Mucosa of stomach (tissue), 1 donor: ENCODE data around the gene DCUN1D5.

ENCODE experiments used
- H3K27me3 ChIP-seq: one replicate; pipeline ENCODE4 v1.7.0; 2013; ENCODE audit warnings: mild to moderate bottlenecking, low read length; ENCODE audit not compliant: control insufficient read depth, insufficient read depth
- H3K36me3 ChIP-seq: one replicate; pipeline ENCODE4 v1.7.0; 2013; ENCODE audit warnings: low read length; ENCODE audit not compliant: control insufficient read depth, insufficient read depth
- H3K4me1 ChIP-seq: one replicate; pipeline ENCODE4 v1.7.0; 2013; ENCODE audit warnings: mild to moderate bottlenecking, low read length; ENCODE audit not compliant: control insufficient read depth, insufficient read depth
- H3K4me3 ChIP-seq: one replicate; pipeline ENCODE4 v1.7.0; 2013; ENCODE audit warnings: low read length
- H3K9ac ChIP-seq: one replicate; pipeline ENCODE4 v1.7.0; 2013; ENCODE audit warnings: mild to moderate bottlenecking, low read length, moderate library complexity
- H3K9me3 ChIP-seq: one replicate; pipeline ENCODE4 v1.7.0; 2013; ENCODE audit warnings: mild to moderate bottlenecking, low read length, moderate library complexity; ENCODE audit not compliant: control insufficient read depth
- donor health status: Pancreatic carcinoma.

The DCUN1D5 gene

GRCh38 chr11:103016031-103016430, 75.9 kb downstream of the DCUN1D5 start:
- no peak overlapping the region for H3K9ac ChIP-seq
- H3K27me3 ChIP-seq = no peaks in the 10 kb centered on the region
- no peak overlapping the region for H3K4me3 ChIP-seq
- no peaks in the 10 kb centered on the region for H3K9me3 ChIP-seq
- H3K4me1 ChIP-seq = no peaks in the 10 kb centered on the region
- H3K36me3 ChIP-seq = no peaks in the 10 kb centered on the region

- Histone ChIP-seq H3K36me3 (no peaks in the 10 kb centered on the region), H3K4me3 (no peak overlapping the region), H3K9me3 (no peaks in the 10 kb centered on the region), H3K9ac (no peak overlapping the region), H3K27me3 (no peaks in the 10 kb centered on the region), H3K4me1 (no peaks in the 10 kb centered on the region)
These were observed 78.5 kb downstream of the DCUN1D5 start for GRCh38 chr11:103013421-103013820.
